Posterior cingulate gyrus (tissue), 11 donors: ENCODE data around the gene MAGI2.
"Not testable (repeated sequence)": the region's sequence is repeated elsewhere in the genome, so short reads cannot be mapped to it uniquely, and the experiment has no call there.

Source experiments
- DNase-seq, 10 donors: peaks; one replicate each; pipeline versions ENCODE4 v3.0.0 to v3.0.0-alpha.2; 2020 to 2021; ENCODE audit warnings: mixed read lengths in 3 of 10
- intact Hi-C: fragments of 100-400 bp; cut with DNase I; formaldehyde crosslinking; loops from one replicate; pipeline ENCODE4 v1.15.1; 2023

MAGI2 gene

GRCh38 chr7:79452495-79453265, 787 bp downstream of the MAGI2 start:
- intact Hi-C loops, result loop anchor here (5.0 to 10.0 kb wide), 2 partner anchors 48 to 155 kb away; no protein-coding TSS in a partner anchor
- DNase-seq, result peak in 8 of 10 donors; percentile 10 to 83 (median 33)

DNA sequence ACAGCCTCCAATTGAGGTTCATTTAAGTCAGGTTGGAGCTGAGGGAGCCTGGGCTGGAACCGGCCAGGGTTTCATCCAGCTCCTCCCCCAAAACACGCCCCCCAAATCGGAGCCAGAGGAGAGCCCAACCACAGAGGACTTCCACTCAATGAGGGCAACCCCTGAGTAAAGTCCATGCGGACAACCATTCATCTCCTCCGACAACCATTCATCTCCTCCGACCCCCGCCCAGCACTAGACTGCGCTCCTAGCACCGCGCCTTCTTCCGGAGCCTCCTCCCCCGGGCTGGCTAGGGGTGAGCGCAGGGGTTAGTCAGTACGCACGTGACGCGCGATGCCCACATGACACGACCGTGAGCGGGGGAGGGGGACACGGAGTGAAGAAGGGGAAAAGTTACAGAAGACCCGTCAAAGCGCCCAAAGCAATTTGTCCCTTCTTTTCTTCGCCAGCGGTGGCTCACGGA, 1.4 kb downstream of the MAGI2 start:
- intact Hi-C loops, result loop anchor here (5.0 to 10.0 kb wide), 2 partner anchors 47 to 155 kb away; no protein-coding TSS in a partner anchor

GRCh38 chr7:79451580-79451979, 1.9 kb downstream of the MAGI2 start:
- intact Hi-C loops, result loop anchor here (5.0 to 10.0 kb wide), 2 partner anchors 47 to 154 kb away; no protein-coding TSS in a partner anchor
- no peak for DNase-seq

More for the DNA sequence above, 1.4 kb downstream of the MAGI2 start:
- DNase-seq, result peak; percentile 82 to 98 (median 92)

DNA sequence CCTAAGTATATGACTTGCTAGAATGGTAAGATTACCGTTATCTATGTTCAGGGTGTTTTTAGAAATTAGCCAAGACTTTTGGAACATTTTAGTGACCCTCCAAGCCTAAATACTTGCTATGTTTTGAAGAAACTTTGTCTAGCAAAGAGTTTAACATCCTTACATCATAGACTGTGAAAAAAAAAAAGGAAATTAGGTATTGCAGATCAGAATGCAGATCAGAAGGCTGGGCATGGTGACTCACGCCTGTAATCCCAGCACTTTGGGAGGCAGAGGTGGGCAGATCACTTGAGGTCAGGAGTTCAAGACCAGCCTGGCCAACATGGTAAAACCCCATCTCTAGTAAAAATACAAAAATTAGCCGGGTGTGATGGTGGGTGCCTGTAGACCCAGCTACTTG, 10.7 kb downstream of the MAGI2 start:
- intact Hi-C loops, DNase-seq: not testable (repeated sequence)

DNA sequence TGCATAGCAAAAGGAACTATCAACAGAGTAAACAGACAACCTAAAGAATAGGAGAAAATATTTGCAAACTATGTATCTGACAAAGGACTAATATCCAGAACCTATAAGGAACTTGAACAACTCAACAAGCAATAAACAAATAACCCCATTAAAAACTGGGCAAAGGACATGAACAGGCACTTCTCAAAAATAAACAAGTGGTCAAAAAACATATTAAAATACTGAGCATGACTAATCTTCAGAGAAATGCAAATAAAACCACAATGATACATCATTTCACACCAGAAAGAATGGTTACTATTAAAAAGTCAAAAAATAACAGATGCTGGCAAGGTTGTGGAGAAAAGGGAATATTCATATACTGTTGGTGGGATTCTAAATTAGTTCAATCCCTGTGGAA, 17.1 kb downstream of the MAGI2 start:
- intact Hi-C loops, result no loop called here
- DNase-seq, result no peak

DNA sequence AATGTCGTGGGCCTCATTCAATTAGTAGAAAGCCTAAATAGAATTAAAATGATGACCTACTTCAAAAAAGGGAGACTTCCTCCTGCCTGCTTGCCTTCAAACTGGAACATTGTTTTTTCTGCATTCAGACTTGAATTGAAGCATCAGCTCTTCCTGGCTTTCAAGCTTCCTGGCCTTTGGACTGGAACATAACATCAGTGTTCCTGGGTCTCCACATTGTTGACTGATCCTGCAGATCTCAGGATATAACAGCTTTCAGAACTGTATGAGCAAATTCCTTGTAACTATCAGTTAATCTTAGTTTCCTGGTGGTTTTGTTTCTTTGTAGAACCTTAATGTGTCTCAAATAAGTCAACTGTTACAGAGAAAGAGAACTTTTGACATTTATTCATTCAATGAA, 18.6 kb downstream of the MAGI2 start:
- intact Hi-C loops, result no loop called here
- no peak for DNase-seq

DNA sequence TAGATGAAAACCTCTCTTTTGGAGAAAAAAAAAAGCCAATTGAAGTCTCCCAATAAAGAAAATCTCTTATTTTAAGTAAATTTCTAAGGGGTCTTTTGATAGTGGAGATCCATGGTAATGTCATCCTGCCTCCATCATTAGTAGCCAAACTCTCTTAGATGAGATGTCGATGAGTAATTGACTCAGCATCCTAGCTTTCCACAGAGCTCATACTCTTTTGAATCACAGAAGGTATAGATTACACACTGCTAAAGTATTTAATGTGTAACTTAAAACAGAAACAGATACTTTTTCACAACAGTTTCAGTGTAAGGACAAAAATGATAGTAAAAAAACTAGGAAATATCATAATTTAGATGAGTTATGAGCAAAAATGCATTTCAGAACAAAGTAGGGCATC, 19.4 kb downstream of the MAGI2 start:
- intact Hi-C loops, result no loop called here
- no peak for DNase-seq

GRCh38 chr7:79430391-79430790, 23.1 kb downstream of the MAGI2 start:
- no peak for DNase-seq
- intact Hi-C loops, result no loop called here

DNA sequence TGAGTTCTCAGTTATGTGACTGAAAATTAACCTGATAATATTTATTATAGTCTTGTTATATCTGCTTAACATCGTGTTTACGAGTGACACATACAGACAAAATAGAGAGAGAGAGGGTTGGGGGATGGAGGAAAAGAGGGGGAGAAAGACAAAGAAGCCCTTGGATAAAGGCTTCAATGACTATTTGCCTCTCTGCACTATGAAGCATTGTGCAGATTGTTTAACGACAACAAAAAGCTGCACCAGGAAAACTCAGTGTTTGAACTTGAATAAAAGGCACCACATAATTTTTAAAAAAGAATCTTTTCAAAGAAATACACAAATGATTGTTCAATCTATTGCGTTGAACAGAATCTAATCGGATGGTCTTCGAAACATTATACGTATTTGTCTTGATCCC, 27.8 kb downstream of the MAGI2 start:
- DNase-seq, result no peak
- intact Hi-C loops, result no loop called here

DNA sequence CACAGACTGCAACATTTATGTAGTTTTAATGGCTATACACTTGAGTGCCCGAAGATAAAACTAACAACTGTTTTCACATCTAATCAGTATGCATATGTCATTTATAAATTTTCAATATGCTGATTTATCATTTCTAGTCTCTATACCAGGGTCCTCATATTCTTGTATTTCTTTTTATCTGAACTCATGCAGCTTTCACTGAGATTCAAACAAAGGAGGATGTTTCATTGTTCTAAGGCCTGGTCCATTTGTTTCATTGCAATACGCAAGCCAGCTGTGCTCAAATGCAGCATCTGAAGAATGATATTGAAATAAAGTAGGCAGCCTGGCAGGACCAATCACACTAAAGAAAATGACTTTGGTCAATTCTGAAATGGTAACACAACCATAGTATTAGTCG, 31.7 kb downstream of the MAGI2 start:
- intact Hi-C loops, result no loop called here
- no peak for DNase-seq

GRCh38 chr7:79420464-79420863, 33.0 kb downstream of the MAGI2 start:
- intact Hi-C loops, result no loop called here
- no peak for DNase-seq

DNA sequence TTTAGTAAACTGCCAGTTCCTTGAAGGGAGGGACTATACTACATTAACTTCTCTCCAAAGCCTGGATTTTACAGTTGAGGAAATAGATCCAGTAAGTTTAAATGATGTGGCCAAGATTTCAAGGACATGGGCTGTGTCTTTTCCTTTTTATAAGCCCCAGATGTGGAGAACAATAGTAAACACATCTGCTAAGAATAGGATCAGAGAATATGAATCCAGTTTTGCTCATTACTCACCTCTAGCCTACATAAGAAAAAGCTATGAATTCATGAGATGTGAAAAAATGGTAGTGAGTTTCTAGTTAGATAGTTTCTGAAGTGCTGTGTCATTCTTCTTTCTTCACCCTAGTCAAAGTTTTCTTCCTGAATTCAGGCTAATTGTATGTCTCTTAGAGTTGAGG, 38.6 kb downstream of the MAGI2 start:
- no peak for DNase-seq
- intact Hi-C loops, result no loop called here

DNA sequence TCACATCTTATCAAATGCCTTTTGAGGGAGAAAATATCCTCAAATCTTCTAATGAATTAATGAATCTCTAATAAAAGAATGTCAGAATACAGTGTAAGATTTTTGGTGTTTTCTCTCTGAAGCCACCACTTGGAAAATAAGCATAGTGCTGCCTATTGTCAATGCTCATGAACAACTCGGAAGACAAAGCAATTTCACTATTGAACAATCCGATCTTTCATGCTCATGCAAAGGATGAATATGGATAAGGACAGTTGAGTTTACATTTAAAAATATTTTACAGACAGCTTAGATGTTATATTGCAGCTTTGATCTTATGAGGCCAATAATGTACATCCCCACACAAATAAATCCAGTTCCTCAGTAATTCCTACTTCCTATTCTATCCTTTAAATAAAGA, 40.6 kb downstream of the MAGI2 start:
- intact Hi-C loops, result no loop called here
- no peak for DNase-seq

GRCh38 chr7:79412438-79412837, 41.0 kb downstream of the MAGI2 start:
- intact Hi-C loops, result no loop called here
- no peak for DNase-seq

GRCh38 chr7:79410345-79410744, 43.1 kb downstream of the MAGI2 start:
- DNase-seq, result no peak
- intact Hi-C loops, result no loop called here

- intact Hi-C loops, result loop anchor here (10.0 kb wide), 1 partner anchor 47 kb away; the partner anchor contains the start of gene MAGI2
- no peak for DNase-seq
Measured at GRCh38 chr7:79407351-79407750, 46.1 kb downstream of the MAGI2 start.

DNA sequence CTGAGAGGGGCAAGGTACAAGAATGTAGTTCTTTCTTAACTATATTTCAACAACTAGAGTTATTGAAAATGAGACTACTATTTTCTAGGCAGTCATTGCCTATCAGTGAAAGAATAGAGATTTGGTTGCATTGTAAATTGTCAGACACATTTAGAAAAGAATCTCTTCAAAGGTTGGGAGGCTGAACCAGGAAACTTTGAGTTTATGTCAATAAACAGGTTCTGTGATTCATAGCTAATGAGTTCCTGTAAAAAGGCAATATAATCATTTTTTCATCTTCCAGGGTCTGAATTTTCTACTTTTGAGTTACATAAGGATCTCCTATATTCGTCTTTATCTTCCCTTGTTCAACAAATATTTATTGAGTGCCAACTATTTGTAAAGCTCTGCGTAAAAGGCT, 47.1 kb downstream of the MAGI2 start:
- intact Hi-C loops, result loop anchor here (10.0 kb wide), 1 partner anchor 48 kb away; the partner anchor contains the start of gene MAGI2
- no peak for DNase-seq

- no peak for DNase-seq
- intact Hi-C loops, result loop anchor here (10.0 kb wide), 1 partner anchor 49 kb away; the partner anchor contains the start of gene MAGI2
Measured at GRCh38 chr7:79405368-79405767, 48.1 kb downstream of the MAGI2 start.

DNA sequence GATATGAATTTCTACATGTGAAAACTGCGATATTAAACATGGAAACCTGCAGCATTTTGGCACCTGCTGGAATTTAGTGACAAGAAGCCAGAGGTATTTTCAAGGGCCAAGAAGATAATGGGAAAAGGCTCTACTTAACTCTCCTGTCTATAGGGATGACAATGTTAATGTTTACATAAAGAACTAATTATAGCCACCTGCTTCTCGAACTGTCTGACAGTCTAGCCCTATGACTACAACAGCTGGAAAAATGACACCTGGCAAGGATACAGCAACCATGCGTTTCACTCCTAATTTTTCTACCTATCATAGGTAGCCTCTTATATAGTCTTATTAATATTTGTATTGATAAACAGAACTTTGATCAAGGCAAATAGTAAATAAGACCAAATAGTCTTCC, 49.6 kb downstream of the MAGI2 start:
- no peak for DNase-seq

GRCh38 chr7:79403451-79403850, 50.0 kb downstream of the MAGI2 start:
- no peak for DNase-seq
- intact Hi-C loops, result loop anchor here (10.0 kb wide), 1 partner anchor 51 kb away; the partner anchor contains the start of gene MAGI2

More for the DNA sequence above, 49.6 kb downstream of the MAGI2 start:
- intact Hi-C loops, result loop anchor here (10.0 kb wide), 1 partner anchor 51 kb away; the partner anchor contains the start of gene MAGI2

GRCh38 chr7:79401254-79401653, 52.2 kb downstream of the MAGI2 start:
- intact Hi-C loops, result loop anchor here (10.0 kb wide), 1 partner anchor 54 kb away; the partner anchor contains the start of gene MAGI2
- no peak for DNase-seq

DNA sequence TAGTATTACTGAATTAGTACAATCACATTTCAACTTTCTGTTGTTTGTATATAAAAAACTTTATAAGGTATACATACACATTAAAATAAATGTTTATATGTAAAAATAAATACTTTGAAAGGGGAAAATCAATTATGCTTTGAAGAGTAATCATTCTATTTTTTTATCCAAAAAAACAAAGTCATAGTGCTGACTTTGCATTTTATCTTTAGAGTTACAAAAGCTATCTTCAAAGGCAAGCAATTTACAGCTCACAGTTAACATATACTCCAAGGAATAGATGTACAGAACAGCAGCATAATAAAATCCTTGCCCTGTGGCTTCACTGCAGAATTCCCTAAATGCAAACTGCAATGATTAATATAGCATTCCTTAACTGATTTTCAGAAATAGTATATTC, 53.2 kb downstream of the MAGI2 start:
- intact Hi-C loops, result loop anchor here (10.0 kb wide), 1 partner anchor 55 kb away; the partner anchor contains the start of gene MAGI2
- DNase-seq, result no peak
